Breast epithelium (tissue), 3 donors: ENCODE results near the gene WSCD1.

Source experiments
- CTCF ChIP-seq, 3 donors: fragments of 450-650 bp; IDR thresholded peaks; one replicate each; pipeline ENCODE4 v1.5.1; 2016 to 2017; ENCODE audit warnings: antibody characterized with exemption in 3 of 3, mild to moderate bottlenecking in 3 of 3, moderate library complexity in 3 of 3
- POLR2A ChIP-seq: fragments of 450-650 bp; IDR thresholded peaks from one replicate; pipeline ENCODE4 v1.6.1; 2016; ENCODE audit warnings: antibody characterized with exemption, mild to moderate bottlenecking, moderate library complexity

GRCh38 chr17:6070430-6070912 lies 292 bp downstream of the WSCD1 start:
- TF ChIP-seq CTCF (IDR thresholded peaks at IDR 0.05) (no peak), POLR2A (no peak)
